ENCODE results near the gene PABPC1L2B. TPM values are rescaled to one million over a fixed set of nuclear protein-coding genes. Genes with fewer than 3 reads are reported as not detected.
"Not testable (repeated sequence)": the region's sequence is repeated elsewhere in the genome, so short reads cannot be mapped to it uniquely, and the experiment has no call there.

PABPC1L2B gene
- not detected for polyA plus RNA-seq

- not testable (repeated sequence) for H3K27ac Mint-ChIP-seq, H3K4me3 Mint-ChIP-seq, H3K9me3 Mint-ChIP-seq, H3K27me3 Mint-ChIP-seq, H3K4me1 Mint-ChIP-seq, H3K36me3 Mint-ChIP-seq
Measured at GRCh38 chrX:73002733-73003132, at the start of gene PABPC1L2B. TSS of gene PABPC1L2B (plus strand) at chrX:73002939. CDS start at chrX:73003643, 704 bp downstream.

DNA sequence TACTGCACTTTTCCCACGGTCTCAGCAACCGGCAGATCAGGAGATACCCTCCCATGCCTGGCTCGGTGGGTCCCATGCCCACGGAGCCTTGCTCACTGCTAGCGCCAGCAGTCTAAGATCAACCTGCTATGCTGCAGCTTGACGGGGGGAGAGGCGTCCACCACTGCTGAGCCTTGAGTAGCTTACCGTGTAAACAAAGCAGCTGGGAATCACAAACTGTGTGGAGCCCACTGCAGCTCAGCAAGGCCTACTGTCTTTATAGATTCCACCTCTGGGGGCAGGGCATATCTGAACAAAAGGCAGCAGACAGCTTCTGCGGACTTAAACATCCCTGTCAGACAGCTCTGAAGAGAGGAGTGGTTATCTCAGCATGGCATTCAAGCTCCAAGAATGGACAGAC, 42.8 kb upstream of the PABPC1L2B start:
- H3K4me1 Mint-ChIP-seq, H3K27ac Mint-ChIP-seq, H3K36me3 Mint-ChIP-seq, H3K4me3 Mint-ChIP-seq, H3K9me3 Mint-ChIP-seq, H3K27me3 Mint-ChIP-seq: not testable (repeated sequence)

DNA sequence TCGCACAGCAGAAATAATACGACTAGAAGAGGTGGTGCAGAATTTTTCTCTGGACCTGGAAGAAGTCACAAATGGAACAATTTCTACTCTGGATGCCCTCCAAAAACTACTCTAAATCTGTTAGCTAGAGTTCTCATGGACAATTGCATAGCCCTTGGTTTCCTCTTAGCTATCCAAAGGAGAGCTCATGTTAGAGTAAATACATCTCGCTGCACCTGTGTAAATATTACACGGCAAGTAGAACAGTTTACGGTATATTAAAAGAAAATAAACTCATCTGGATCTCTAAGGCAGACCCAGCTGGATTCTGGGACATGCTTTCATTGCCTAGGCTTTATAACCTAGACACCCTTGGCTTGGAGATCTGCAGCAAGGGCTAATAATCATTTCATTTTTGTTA, 30.9 kb upstream of the PABPC1L2B start:
- H3K4me3 Mint-ChIP-seq, H3K36me3 Mint-ChIP-seq, H3K4me1 Mint-ChIP-seq, H3K9me3 Mint-ChIP-seq, H3K27me3 Mint-ChIP-seq, H3K27ac Mint-ChIP-seq: not testable (repeated sequence)

DNA sequence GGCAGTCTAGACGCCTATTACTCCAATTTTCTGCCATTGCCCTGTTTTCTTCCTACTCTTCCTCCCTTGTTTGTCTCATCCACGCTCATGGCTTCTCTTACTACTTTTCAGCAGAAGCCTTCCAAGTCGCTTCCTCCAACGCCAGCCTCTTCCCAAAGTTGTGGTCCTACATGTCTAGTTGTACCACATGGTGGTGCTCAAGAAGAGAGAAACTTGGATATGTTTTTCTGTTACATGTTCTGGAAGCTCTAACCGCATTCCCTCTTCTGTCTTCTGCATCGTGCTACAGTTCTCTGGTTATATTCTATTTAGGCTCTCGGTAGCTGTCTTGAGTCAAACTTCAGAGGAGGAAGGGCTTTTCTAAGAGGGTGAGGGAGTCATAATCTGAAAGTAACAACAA, 27.9 kb upstream of the PABPC1L2B start:
- H3K4me1 Mint-ChIP-seq, H3K27me3 Mint-ChIP-seq, H3K4me3 Mint-ChIP-seq, H3K36me3 Mint-ChIP-seq, H3K27ac Mint-ChIP-seq, H3K9me3 Mint-ChIP-seq: not testable (repeated sequence)

GRCh38 chrX:72980894-72981469, 21.8 kb upstream of the PABPC1L2B start:
- H3K36me3 Mint-ChIP-seq, H3K4me1 Mint-ChIP-seq, H3K27ac Mint-ChIP-seq, H3K4me3 Mint-ChIP-seq, H3K27me3 Mint-ChIP-seq: not testable (repeated sequence)
- peaks cover 2 to 17% (median 5%) of the 10 kb centered on the region in 3 donors for H3K9me3 Mint-ChIP-seq

GRCh38 chrX:73004032-73004431, 1.3 kb downstream of the PABPC1L2B start:
- not testable (repeated sequence) for H3K36me3 Mint-ChIP-seq, H3K27me3 Mint-ChIP-seq, H3K27ac Mint-ChIP-seq

DNA sequence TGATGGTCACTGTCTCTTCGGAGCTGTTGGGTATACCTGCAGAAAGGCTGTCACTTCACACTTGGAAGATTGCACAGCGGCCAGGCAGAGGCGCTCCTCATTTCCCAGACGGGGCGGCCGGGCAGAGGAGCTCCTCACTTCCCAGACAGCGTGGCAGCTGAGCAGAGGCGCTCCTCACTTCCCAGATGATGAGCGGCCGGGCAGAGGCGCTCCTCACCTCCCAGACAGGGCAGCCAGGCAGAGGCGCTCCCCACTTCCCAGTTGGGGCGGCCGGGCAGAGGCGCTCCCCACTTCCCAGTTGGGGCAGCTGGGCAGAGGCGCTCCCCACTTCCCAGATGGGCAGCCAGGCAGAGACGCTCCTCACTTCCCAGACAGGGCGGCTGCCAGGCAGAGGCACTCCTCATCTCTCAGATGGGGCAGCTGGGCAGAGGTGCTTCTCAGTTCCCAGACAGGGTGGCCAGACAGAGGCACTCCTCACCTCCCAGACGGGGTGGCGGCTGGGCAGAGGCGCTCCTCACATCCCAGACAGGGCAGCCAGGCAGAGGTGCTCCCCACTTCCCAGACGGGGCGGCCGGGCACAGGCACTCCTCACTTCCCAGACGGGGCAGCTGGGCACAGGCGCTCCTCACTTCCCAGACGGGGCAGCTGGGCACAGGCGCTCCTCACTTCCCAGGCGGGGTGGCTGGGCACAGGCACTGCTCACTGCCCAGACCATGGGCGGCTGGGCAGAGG, 18.8 kb downstream of the PABPC1L2B start:
- no peak overlapping the region for H3K27ac Mint-ChIP-seq
- H3K9me3 Mint-ChIP-seq: peaks cover 3 to 12% (median 4%) of the 10 kb centered on the region in 3 donors
- no peaks in the 10 kb centered on the region for H3K27me3 Mint-ChIP-seq
- peaks cover 4% of the 10 kb centered on the region for H3K36me3 Mint-ChIP-seq
- H3K4me3 Mint-ChIP-seq: no peak overlapping the region
- no peaks in the 10 kb centered on the region for H3K4me1 Mint-ChIP-seq

More at GRCh38 chrX:73004032-73004431, 1.3 kb downstream of the PABPC1L2B start:
- H3K4me1 Mint-ChIP-seq, H3K4me3 Mint-ChIP-seq, H3K9me3 Mint-ChIP-seq: not testable (repeated sequence)

- H3K27me3 Mint-ChIP-seq, H3K4me1 Mint-ChIP-seq, H3K27ac Mint-ChIP-seq, H3K4me3 Mint-ChIP-seq, H3K36me3 Mint-ChIP-seq: not testable (repeated sequence)
- peaks cover 3 to 12% (median 4%) of the 10 kb centered on the region in 3 donors for H3K9me3 Mint-ChIP-seq
Measured at GRCh38 chrX:73022093-73022445, 19.3 kb downstream of the PABPC1L2B start.

GRCh38 chrX:73028876-73029275, 26.1 kb downstream of the PABPC1L2B start:
- Mint-ChIP-seq H3K9me3 (peaks cover 4 to 12% (median 7%) of the 10 kb centered on the region in 3 donors), H3K27ac (no peak overlapping the region), H3K4me3 (no peak overlapping the region), H3K36me3 (no peaks in the 10 kb centered on the region), H3K4me1 (no peaks in the 10 kb centered on the region), H3K27me3 (peaks cover 1% of the 10 kb centered on the region)

Other genes with a start within 250 kb of the PABPC1L2B start
- gene DMRTC1B, start 226.0 kb upstream of the PABPC1L2B start, polyA plus RNA-seq: 5.9 TPM
- not detected for gene FAM236B, start 220.3 kb upstream of the PABPC1L2B start, polyA plus RNA-seq
- gene FAM236D, start 194.7 kb upstream of the PABPC1L2B start, polyA plus RNA-seq: not detected
- gene FAM236C, start 90.3 kb upstream of the PABPC1L2B start, polyA plus RNA-seq: not detected
- gene FAM236A, start 64.7 kb upstream of the PABPC1L2B start, polyA plus RNA-seq: not detected
- 1.0 TPM for gene DMRTC1, start 59.1 kb upstream of the PABPC1L2B start, polyA plus RNA-seq
- not detected for gene PABPC1L2A, start 76.6 kb downstream of the PABPC1L2B start, polyA plus RNA-seq
- gene NAP1L2, start 211.9 kb downstream of the PABPC1L2B start, polyA plus RNA-seq: 0.38 TPM

All from IgD-negative memory B cell (primary cell).